SK-N-SH (cell line): Measurements from ENCODE around the gene TRIM67. TPM values are rescaled to one million over a fixed set of nuclear protein-coding genes. Genes with fewer than 3 reads are reported as not detected.

Source experiments
- CTCF ChIA-PET: fragments of 300-600, 350-600 bp; formaldehyde crosslinking; extraction: SDS; loops from one replicate; lab custom pipeline; 2021; lab: Yijun Ruan, JAX
- POLR2A ChIA-PET: fragments of 350-600 bp; sonication (Branson Sonifier 250); formaldehyde crosslinking; extraction: SDS; loops from one replicate; lab custom pipeline; 2020; ENCODE audit warnings: antibody characterized with exemption, inconsistent platforms; lab: Yijun Ruan, JAX
- DNase-seq: peaks from one replicate; pipeline ENCODE4 v3.0.0; 2012
- H2AFZ ChIP-seq: fragments of 200-600 bp; sonication (generic); 2 replicates; pipeline ENCODE4 v1.8.1; 2016; ENCODE audit warnings: antibody characterized with exemption, mild to moderate bottlenecking, low read depth
- H3F3A ChIP-seq: fragments of 200-600 bp; sonication (generic); replicated peaks from 2 replicates; pipeline ENCODE3; 2016; ENCODE audit warnings: antibody characterized with exemption, mild to moderate bottlenecking; ENCODE audit not compliant: insufficient read depth
- H3K27ac ChIP-seq, 2 experiments: fragments of 200-500 bp in 1 of 2; fragments of 200-600 bp in 1 of 2; sonication (Bioruptor generic) in 1 of 2; sonication (generic), shearing (Covaris generic) in 1 of 2; 2 replicates each; pipeline versions ENCODE4 v1.5.1 to v1.6.1; 2014 to 2016; ENCODE audit warnings: low read depth in 2 of 2, inconsistent platforms in 1 of 2, low read length in 1 of 2, mild to moderate bottlenecking in 1 of 2, mixed read lengths in 1 of 2
- H3K27me3 ChIP-seq: fragments of 200-600 bp; sonication (generic), shearing (Covaris generic); 2 replicates; pipeline ENCODE4 v1.6.1; 2016; ENCODE audit warnings: mixed run types; ENCODE audit not compliant: insufficient read depth
- H3K36me3 ChIP-seq, 2 experiments: fragments of 200-500 bp in 1 of 2; fragments of 200-600 bp in 1 of 2; sonication (Bioruptor generic) in 1 of 2; sonication (generic) in 1 of 2; replicated peaks in 1 of 2; 2 replicates each; pipeline versions ENCODE3 to v1.5.1; 2014 to 2016; ENCODE audit warnings: low read length in 1 of 2, mild to moderate bottlenecking in 1 of 2; ENCODE audit not compliant: insufficient read depth in 2 of 2, control insufficient read depth in 1 of 2
- H3K4me1 ChIP-seq, 2 experiments: fragments of 200-500 bp in 1 of 2; fragments of 200-600 bp in 1 of 2; sonication (Bioruptor generic) in 1 of 2; sonication (generic), shearing (Covaris generic) in 1 of 2; 2 replicates each; pipeline versions ENCODE4 v1.5.1 to v1.6.1; 2014 to 2016; ENCODE audit warnings: low read depth in 1 of 2, low read length in 1 of 2, mixed run types in 1 of 2; ENCODE audit not compliant: insufficient read depth in 2 of 2, control insufficient read depth in 1 of 2
- H3K4me2 ChIP-seq: fragments of 200-600 bp; sonication (generic), shearing (Covaris generic); 2 replicates; pipeline ENCODE4 v1.6.1; 2017; ENCODE audit warnings: mixed run types
- H3K4me3 ChIP-seq, 2 experiments: fragments of 200-500 bp in 1 of 2; fragments of 200-600 bp in 1 of 2; sonication (Bioruptor generic) in 1 of 2; sonication (generic), shearing (Covaris generic) in 1 of 2; 2 replicates each; pipeline versions ENCODE4 v1.5.1 to v1.8.1; 2014 to 2016; ENCODE audit warnings: low read depth in 2 of 2, inconsistent platforms in 1 of 2, low read length in 1 of 2, mild to moderate bottlenecking in 1 of 2, mixed read lengths in 1 of 2, moderate library complexity in 1 of 2
- H3K79me2 ChIP-seq: fragments of 200-600 bp; sonication (generic); 2 replicates; pipeline ENCODE4 v1.8.1; 2017; ENCODE audit warnings: mild to moderate bottlenecking; ENCODE audit not compliant: insufficient read depth
- H3K9ac ChIP-seq: fragments of 200-600 bp; sonication (generic); 2 replicates; pipeline ENCODE4 v1.6.1; 2017; ENCODE audit warnings: mixed run types
- H3K9me2 ChIP-seq: fragments of 200-600 bp; sonication (generic); 2 replicates; pipeline ENCODE4 v1.6.1; 2017; ENCODE audit warnings: mixed run types
- H3K9me3 ChIP-seq: fragments of 200-600 bp; sonication (generic); 2 replicates; pipeline ENCODE4 v1.6.1; 2017; ENCODE audit warnings: mixed run types, mild to moderate bottlenecking, moderate library complexity
- H4K20me1 ChIP-seq: fragments of 200-600 bp; sonication (generic); 2 replicates; pipeline ENCODE4 v1.6.1; 2017; ENCODE audit warnings: mild to moderate bottlenecking, mixed run types; ENCODE audit not compliant: insufficient read depth
- CHD2 ChIP-seq: fragments of 150-350 bp; IDR thresholded peaks from 2 replicates; pipeline ENCODE4 v1.6.1; 2018; ENCODE audit warnings: low read length; ENCODE audit not compliant: partially characterized antibody
- ELF1 ChIP-seq: IDR thresholded peaks from 2 replicates; pipeline ENCODE4 v1.4.0; 2012
- EZH2phosphoT487 ChIP-seq: fragments of 200-600 bp; sonication (generic); IDR thresholded peaks from 2 replicates; pipeline ENCODE4 v1.6.1; 2017; ENCODE audit warnings: low read depth, mixed run types, mild to moderate bottlenecking, antibody characterized with exemption, moderate library complexity, borderline replicate concordance
- GABPA ChIP-seq: IDR thresholded peaks from 2 replicates; pipeline ENCODE4 v1.4.0; 2012; ENCODE audit warnings: low read depth, mild to moderate bottlenecking
- GATA2 ChIP-seq: sonication (generic); formaldehyde crosslinking; IDR thresholded peaks from 2 replicates; pipeline ENCODE4 v1.5.0; 2020; ENCODE audit warnings: mild to moderate bottlenecking, missing genetic modification reagents
- IRF3 ChIP-seq: fragments of 150-350 bp; IDR thresholded peaks from 2 replicates; pipeline ENCODE4 v1.6.1; 2016; ENCODE audit warnings: mild to moderate bottlenecking, low read depth, low read length
- JUND ChIP-seq: IDR thresholded peaks from 2 replicates; pipeline ENCODE4 v1.4.0; 2012
- MXI1 ChIP-seq: IDR thresholded peaks from 2 replicates; pipeline ENCODE4 v1.6.1; 2012; ENCODE audit warnings: mild to moderate bottlenecking, low read depth, low read length, improper control_type of control experiment
- NFIC ChIP-seq: IDR thresholded peaks from 2 replicates; pipeline ENCODE4 v1.4.0; 2012; ENCODE audit warnings: borderline replicate concordance
- NRF1 ChIP-seq: IDR thresholded peaks from 2 replicates; pipeline ENCODE4 v1.6.1; 2012; ENCODE audit warnings: low read depth, mild to moderate bottlenecking, low read length
- PBX3 ChIP-seq: IDR thresholded peaks from 2 replicates; pipeline ENCODE4; 2012
- POLR2AphosphoS5 ChIP-seq: IDR thresholded peaks from 2 replicates; pipeline ENCODE4 v1.6.1; 2012; ENCODE audit warnings: low read depth, low read length
- REST ChIP-seq: IDR thresholded peaks from 2 replicates; pipeline ENCODE4 v1.6.1; 2012; ENCODE audit warnings: mild to moderate bottlenecking, low read depth, low read length, moderate library complexity
- SIN3A ChIP-seq: IDR thresholded peaks from 2 replicates; pipeline ENCODE4 v1.6.1; 2012; ENCODE audit warnings: low read depth, mild to moderate bottlenecking, low read length, moderate library complexity, borderline replicate concordance
- TAF1 ChIP-seq: IDR thresholded peaks from 2 replicates; pipeline ENCODE4 v1.6.1; 2012; ENCODE audit warnings: low read depth, mild to moderate bottlenecking, low read length, moderate library complexity, borderline replicate concordance
- TCF12 ChIP-seq: IDR thresholded peaks from 2 replicates; pipeline ENCODE4 v1.4.0; 2012
- USF1 ChIP-seq: IDR thresholded peaks from 2 replicates; pipeline ENCODE4 v1.4.0; 2012; ENCODE audit warnings: low read depth, borderline replicate concordance
- USF2 ChIP-seq: fragments of 150-350 bp; IDR thresholded peaks from 2 replicates; pipeline ENCODE4 v1.6.1; 2017; ENCODE audit warnings: antibody characterized with exemption, low read length, low read depth, borderline replicate concordance
- whole genome bisulfite sequencing: methylation state at CpG from one replicate; pipeline ENCODE4 v1.1.6; 2017; ENCODE audit warnings: low lambda C conversion rate; 5-methylcytosine and 5-hydroxymethylcytosine counted together
- polyA plus RNA-seq, 3 experiments: library from polyadenylated mRNA; depleted of rRNA; stranded (reverse); fragments of >200 nt; gene quantifications; 2 replicates each; pipeline ENCODE4 v1.2.3, GENCODE V29; 2012

The TRIM67 gene
- polyA plus RNA-seq, 1 of the 3 experiments (the other 2 are of a cell fraction) = not detected

- Histone ChIP-seq H3K4me2 (no peak overlapping the region), H3K79me2 (no peaks in the 10 kb centered on the region), H3K9me3 (no peaks in the 10 kb centered on the region), H3K27ac (no peak overlapping the region), H3K27me3 (no peaks in the 10 kb centered on the region), H3K9ac (no peak overlapping the region), H3K4me1 (no peaks in the 10 kb centered on the region), H3K36me3 (no peaks in the 10 kb centered on the region), H2AFZ (no peak overlapping the region), H3K9me2 (no peaks in the 10 kb centered on the region), H3F3A (no peaks in the 10 kb centered on the region), H3K4me3 (no peak overlapping the region), H4K20me1 (no peaks in the 10 kb centered on the region)
- no peak for DNase-seq
- TF ChIP-seq REST = no peak
- no peak for TF ChIP-seq USF2
- no peak for TF ChIP-seq JUND
- no peak for TF ChIP-seq GATA2 (CRISPR knock-in tag)
- POLR2A ChIA-PET = no interaction called here
- CTCF ChIA-PET = interaction anchor here (1.0 kb wide), 1 partner anchor 28 kb away, joined by 3 read pairs; no protein-coding TSS in a partner anchor
- WGBS = 69% methylated on average over 2 of the region's 2 CpGs
Measured at GRCh38 chr1:231122143-231122542, 39.7 kb upstream of the TRIM67 start.

GRCh38 chr1:231124746-231125145, 37.1 kb upstream of the TRIM67 start:
- no peak overlapping the region for H3K4me3 ChIP-seq
- H4K20me1 ChIP-seq = no peaks in the 10 kb centered on the region
- TF ChIP-seq TCF12 (no peak), NRF1 (no peak), GATA2 (CRISPR knock-in tag) (no peak), MXI1 (no peak), IRF3 (no peak), SIN3A (no peak), PBX3 (no peak), POLR2AphosphoS5 (no peak), GABPA (no peak), JUND (no peak), EZH2phosphoT487 (no peak), TAF1 (no peak), USF1 (no peak), ELF1 (no peak), NFIC (no peak), CHD2 (no peak)
- 66% methylated on average over 12 of the region's 14 CpGs for WGBS
- no peaks in the 10 kb centered on the region for H3K4me1 ChIP-seq
- ChIA-PET CTCF (no interaction called here), POLR2A (no interaction called here)
- no peak overlapping the region for H3K27ac ChIP-seq
- no peak for DNase-seq
- H3F3A ChIP-seq = no peaks in the 10 kb centered on the region
- H3K9me2 ChIP-seq = no peaks in the 10 kb centered on the region
- no peaks in the 10 kb centered on the region for H3K36me3 ChIP-seq
- no peak overlapping the region for H3K9ac ChIP-seq
- H2AFZ ChIP-seq = no peak overlapping the region
- no peaks in the 10 kb centered on the region for H3K79me2 ChIP-seq
- H3K27me3 ChIP-seq = no peaks in the 10 kb centered on the region
- H3K4me2 ChIP-seq = no peak overlapping the region
- no peaks in the 10 kb centered on the region for H3K9me3 ChIP-seq
